HEK293 (cell line): ENCODE data around the gene CCIN.
"Not testable (repeated sequence)": the region's sequence is repeated elsewhere in the genome, so short reads cannot be mapped to it uniquely, and the experiment has no call there.

ENCODE experiments used
- CTCF ChIA-PET: fragments of 350-600 bp; formaldehyde crosslinking; extraction: SDS; loops from one replicate; lab custom pipeline; 2021; ENCODE audit warnings: antibody characterized with exemption; lab: Yijun Ruan, JAX
- POLR2A ChIA-PET: fragments of 300-600 bp; formaldehyde crosslinking; extraction: SDS; loops from one replicate; lab custom pipeline; 2020; ENCODE audit warnings: antibody characterized with exemption, inconsistent platforms; lab: Yijun Ruan, JAX
- H3K27ac ChIP-seq: fragments of 200-500 bp; sonication (Bioruptor generic); 2 replicates; pipeline ENCODE4 v1.5.1; 2014; ENCODE audit warnings: low read depth, low read length, control low read depth, inconsistent platforms; ENCODE audit errors: extremely low read depth
- H3K36me3 ChIP-seq, 2 experiments: fragments of 200-500 bp in 1 of 2; sonication (Bioruptor generic) in 1 of 2; 1 replicate in 1 of 2; 2 replicates in 1 of 2; pipeline ENCODE4 v1.5.1; 2014 to 2017; ENCODE audit warnings: inconsistent platforms in 2 of 2, low read length in 2 of 2; ENCODE audit not compliant: control insufficient read depth in 2 of 2, insufficient read depth in 1 of 2
- H3K4me1 ChIP-seq: fragments of 200-500 bp; sonication (Bioruptor generic); 2 replicates; pipeline ENCODE4 v1.5.1; 2014; ENCODE audit warnings: mild to moderate bottlenecking, low read length, inconsistent platforms; ENCODE audit not compliant: control insufficient read depth, insufficient read depth
- H3K4me3 ChIP-seq: 2 replicates; pipeline ENCODE4 v1.5.1; 2011; ENCODE audit warnings: low read depth, mild to moderate bottlenecking, control low read depth, low read length, moderate library complexity
- H3K9me3 ChIP-seq: fragments of 200-500 bp; sonication (Bioruptor generic); 2 replicates; pipeline ENCODE4 v1.5.1; 2014; ENCODE audit warnings: low read depth, low read length, inconsistent platforms; ENCODE audit not compliant: control insufficient read depth, insufficient read depth
- GLI4 ChIP-seq: fragments of 450-650 bp; formaldehyde crosslinking; IDR thresholded peaks from 2 replicates; pipeline ENCODE4 v1.5.1; 2016; ENCODE audit warnings: missing biosample characterization, missing genetic modification characterization
- GLIS1 ChIP-seq: fragments of 450-650 bp; formaldehyde crosslinking; IDR thresholded peaks from 2 replicates; pipeline ENCODE4 v1.5.1; 2016; ENCODE audit warnings: missing biosample characterization, missing genetic modification characterization
- IKZF3 ChIP-seq: fragments of 450-650 bp; IDR thresholded peaks from 2 replicates; pipeline ENCODE4 v1.5.0; 2018; ENCODE audit warnings: missing biosample characterization, mild to moderate bottlenecking, missing genetic modification characterization, moderate library complexity
- SP3 ChIP-seq: fragments of 450-650 bp; formaldehyde crosslinking; IDR thresholded peaks from 2 replicates; pipeline ENCODE4 v1.5.1; 2016; ENCODE audit warnings: missing biosample characterization, missing genetic modification characterization
- ZNF324 ChIP-seq: fragments of 450-650 bp; formaldehyde crosslinking; IDR thresholded peaks from 2 replicates; pipeline ENCODE4 v1.5.1; 2016; ENCODE audit warnings: missing biosample characterization, missing genetic modification characterization
- ZNF335 ChIP-seq: fragments of 450-650 bp; formaldehyde crosslinking; conservative IDR thresholded peaks from 2 replicates; pipeline ENCODE4 v1.5.1; 2016; ENCODE audit warnings: missing biosample characterization, missing genetic modification characterization
- ZNF366 ChIP-seq: fragments of 450-650 bp; formaldehyde crosslinking; conservative IDR thresholded peaks from 2 replicates; pipeline ENCODE4 v1.5.1; 2016; ENCODE audit warnings: missing biosample characterization, missing genetic modification characterization
- ZNF404 ChIP-seq: fragments of 450-650 bp; formaldehyde crosslinking; IDR thresholded peaks from 2 replicates; pipeline ENCODE4 v1.5.1; 2017; ENCODE audit warnings: missing biosample characterization, missing genetic modification characterization
- ZNF585B ChIP-seq: fragments of 450-650 bp; formaldehyde crosslinking; IDR thresholded peaks from 2 replicates; pipeline ENCODE4 v1.5.1; 2016; ENCODE audit warnings: missing biosample characterization, missing genetic modification characterization
- TF ChIP-seq, protein P1 (sequence below): fragments of 450-650 bp; formaldehyde crosslinking; IDR thresholded peaks from 2 replicates; pipeline ENCODE4 v1.5.1; 2016; ENCODE audit warnings: missing biosample characterization, missing genetic modification characterization
- TF ChIP-seq, protein P2 (sequence below): fragments of 450-650 bp; formaldehyde crosslinking; IDR thresholded peaks from 2 replicates; pipeline ENCODE4 v1.5.1; 2016; ENCODE audit warnings: missing biosample characterization, missing genetic modification characterization, borderline replicate concordance
- TF ChIP-seq, protein P3 (sequence below): fragments of 450-650 bp; formaldehyde crosslinking; IDR thresholded peaks from 2 replicates; pipeline ENCODE4; 2016; ENCODE audit warnings: missing biosample characterization, missing genetic modification characterization
- TF ChIP-seq, protein P4 (sequence below): fragments of 450-650 bp; formaldehyde crosslinking; IDR thresholded peaks from 2 replicates; pipeline ENCODE4 v1.5.1; 2017; ENCODE audit warnings: missing biosample characterization, mild to moderate bottlenecking, missing genetic modification characterization, moderate library complexity
- TF ChIP-seq, protein P5 (sequence below): fragments of 450-650 bp; formaldehyde crosslinking; IDR thresholded peaks from 2 replicates; pipeline ENCODE4 v1.5.1; 2017; ENCODE audit warnings: missing biosample characterization, missing genetic modification characterization

The CCIN gene

DNA sequence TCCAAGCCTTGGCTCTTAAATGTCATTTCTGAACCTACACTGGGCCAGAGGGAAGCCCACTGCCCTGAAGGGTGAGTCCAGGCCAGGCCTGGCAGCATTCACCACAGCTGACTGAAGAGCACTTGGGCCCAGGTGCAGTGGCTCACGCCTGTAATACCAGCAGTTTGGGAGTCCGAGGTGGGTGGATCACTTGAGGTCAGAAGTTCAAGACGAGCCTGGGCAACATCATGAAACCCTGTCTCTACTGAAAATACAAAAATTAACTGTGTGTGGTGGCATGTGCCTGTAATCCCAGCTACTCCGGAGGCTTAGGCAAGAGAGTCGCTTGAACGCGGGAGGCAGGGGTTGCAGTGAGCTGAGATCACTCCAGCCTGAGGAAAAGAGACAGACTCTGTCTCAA, 5.1 kb downstream of the CCIN start (continued):
- TF ChIP-seq, protein P1, sequence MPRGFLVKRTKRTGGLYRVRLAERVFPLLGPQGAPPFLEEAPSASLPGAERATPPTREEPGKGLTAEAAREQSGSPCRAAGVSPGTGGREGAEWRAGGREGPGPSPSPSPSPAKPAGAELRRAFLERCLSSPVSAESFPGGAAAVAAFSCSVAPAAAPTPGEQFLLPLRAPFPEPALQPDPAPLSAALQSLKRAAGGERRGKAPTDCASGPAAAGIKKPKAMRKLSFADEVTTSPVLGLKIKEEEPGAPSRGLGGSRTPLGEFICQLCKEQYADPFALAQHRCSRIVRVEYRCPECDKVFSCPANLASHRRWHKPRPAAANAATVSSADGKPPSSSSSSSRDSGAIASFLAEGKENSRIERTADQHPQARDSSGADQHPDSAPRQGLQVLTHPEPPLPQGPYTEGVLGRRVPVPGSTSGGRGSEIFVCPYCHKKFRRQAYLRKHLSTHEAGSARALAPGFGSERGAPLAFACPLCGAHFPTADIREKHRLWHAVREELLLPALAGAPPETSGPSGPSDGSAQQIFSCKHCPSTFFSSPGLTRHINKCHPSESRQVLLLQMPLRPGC (tag by site-specific recombination): no peak
- TF ChIP-seq, protein P2, sequence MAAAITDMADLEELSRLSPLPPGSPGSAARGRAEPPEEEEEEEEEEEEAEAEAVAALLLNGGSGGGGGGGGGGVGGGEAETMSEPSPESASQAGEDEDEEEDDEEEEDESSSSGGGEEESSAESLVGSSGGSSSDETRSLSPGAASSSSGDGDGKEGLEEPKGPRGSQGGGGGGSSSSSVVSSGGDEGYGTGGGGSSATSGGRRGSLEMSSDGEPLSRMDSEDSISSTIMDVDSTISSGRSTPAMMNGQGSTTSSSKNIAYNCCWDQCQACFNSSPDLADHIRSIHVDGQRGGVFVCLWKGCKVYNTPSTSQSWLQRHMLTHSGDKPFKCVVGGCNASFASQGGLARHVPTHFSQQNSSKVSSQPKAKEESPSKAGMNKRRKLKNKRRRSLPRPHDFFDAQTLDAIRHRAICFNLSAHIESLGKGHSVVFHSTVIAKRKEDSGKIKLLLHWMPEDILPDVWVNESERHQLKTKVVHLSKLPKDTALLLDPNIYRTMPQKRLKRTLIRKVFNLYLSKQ (tag by site-specific recombination): no peak
- TF ChIP-seq ZNF585B (tag by site-specific recombination): no peak
- no peak for TF ChIP-seq ZNF366 (tag by site-specific recombination)
- TF ChIP-seq, all 188 proteins: peak for 0

DNA sequence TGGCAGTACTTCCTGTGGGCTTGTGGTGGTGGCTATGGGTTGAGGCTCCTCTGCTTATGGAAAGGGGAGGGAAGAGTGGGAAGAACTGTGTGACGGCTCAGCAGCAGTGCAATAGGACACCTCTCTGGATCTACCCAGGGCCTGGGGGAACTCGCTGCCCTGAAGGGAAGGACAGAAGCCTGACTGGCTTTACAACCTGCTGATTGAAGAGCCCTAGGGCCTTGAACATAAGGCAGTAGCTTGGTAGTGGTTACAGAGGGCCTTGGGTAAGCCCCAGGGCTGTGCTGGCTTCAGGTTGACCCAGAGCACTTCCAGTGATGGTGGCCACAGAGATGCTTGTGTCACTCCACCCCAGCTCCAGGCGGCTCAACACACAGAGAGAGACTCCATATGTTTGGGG, 5.5 kb downstream of the CCIN start:
- Histone ChIP-seq H3K4me1 (no peaks in the 10 kb centered on the region), H3K4me3 (no peak overlapping the region), H3K9me3 (no peaks in the 10 kb centered on the region)
- CTCF ChIA-PET: interaction anchor here (2.2 to 4.6 kb wide), 2 partner anchors 8 to 72 kb away, joined by 8 to 31 read pairs; no protein-coding TSS in a partner anchor
- no peak for TF ChIP-seq ZNF404 (tag by site-specific recombination)
- TF ChIP-seq, protein P3, sequence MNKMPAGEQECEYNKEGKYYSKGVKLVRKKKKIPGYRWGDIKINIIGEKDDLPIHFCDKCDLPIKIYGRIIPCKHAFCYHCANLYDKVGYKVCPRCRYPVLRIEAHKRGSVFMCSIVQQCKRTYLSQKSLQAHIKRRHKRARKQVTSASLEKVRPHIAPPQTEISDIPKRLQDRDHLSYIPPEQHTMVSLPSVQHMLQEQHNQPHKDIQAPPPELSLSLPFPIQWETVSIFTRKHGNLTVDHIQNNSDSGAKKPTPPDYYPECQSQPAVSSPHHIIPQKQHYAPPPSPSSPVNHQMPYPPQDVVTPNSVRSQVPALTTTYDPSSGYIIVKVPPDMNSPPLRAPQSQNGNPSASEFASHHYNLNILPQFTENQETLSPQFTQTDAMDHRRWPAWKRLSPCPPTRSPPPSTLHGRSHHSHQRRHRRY (tag by site-specific recombination): no peak
- TF ChIP-seq, all 188 proteins: peak for 0
- no peaks in the 10 kb centered on the region for H3K36me3 ChIP-seq
- POLR2A ChIA-PET: interaction anchor here (0.7 to 2.4 kb wide), 2 partner anchors 15 to 139 kb away, joined by 3 to 12 read pairs; partner anchors contain the start of gene CLTA
- H3K27ac ChIP-seq: no peak overlapping the region

DNA sequence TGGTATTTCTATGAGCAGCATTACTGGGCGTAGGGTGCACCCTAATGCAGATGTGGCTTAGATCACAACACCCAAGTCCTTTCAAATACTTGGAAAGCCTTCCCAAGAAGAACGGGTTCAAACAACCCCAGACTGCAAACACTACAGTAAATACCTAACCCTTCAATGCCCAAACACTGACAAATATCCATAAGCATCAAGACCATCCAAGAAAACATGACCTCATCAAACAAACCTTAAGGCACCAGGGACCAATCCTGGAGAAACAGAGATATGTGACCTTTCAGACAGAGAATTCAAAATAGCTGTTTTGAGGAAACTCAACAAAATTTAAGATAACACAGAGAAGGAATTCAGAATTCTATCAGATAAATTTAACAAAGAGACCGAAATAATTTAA, 6.0 kb downstream of the CCIN start:
- H3K27ac ChIP-seq, H3K36me3 ChIP-seq, H3K9me3 ChIP-seq, H3K4me1 ChIP-seq, H3K4me3 ChIP-seq: not testable (repeated sequence)
- ChIA-PET CTCF (interaction anchor here (2.2 to 4.6 kb wide), 2 partner anchors 8 to 73 kb away, joined by 8 to 31 read pairs; no protein-coding TSS in a partner anchor), POLR2A (interaction anchor here (0.7 to 2.4 kb wide), 2 partner anchors 15 to 139 kb away, joined by 3 to 12 read pairs; partner anchors contain the start of gene CLTA)

DNA sequence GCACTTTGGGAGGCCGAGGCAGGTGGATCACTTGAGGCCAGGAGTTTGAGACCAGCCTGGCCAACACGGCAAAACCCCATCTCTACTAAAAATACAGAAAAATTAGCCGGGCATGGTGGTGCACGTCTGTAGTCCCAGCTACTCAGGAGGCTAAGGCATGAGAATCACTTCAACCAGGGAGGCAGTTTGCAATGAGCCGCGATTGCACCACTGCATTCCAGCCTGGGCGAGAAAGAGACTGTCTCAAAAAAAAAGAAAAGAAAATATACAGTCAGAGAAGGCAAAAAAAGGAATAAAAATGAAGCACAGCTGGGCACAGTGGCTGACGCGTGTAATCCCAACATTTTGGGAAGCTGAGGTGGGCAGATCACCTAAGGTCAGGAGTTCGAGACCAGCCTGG, 7.3 kb downstream of the CCIN start:
- H3K27ac ChIP-seq, POLR2A ChIA-PET, H3K4me1 ChIP-seq, H3K36me3 ChIP-seq, H3K9me3 ChIP-seq, H3K4me3 ChIP-seq: not testable (repeated sequence)
- CTCF ChIA-PET: interaction anchor here (0.9 to 4.6 kb wide), 3 partner anchors 10 to 14 kb away, joined by 3 to 31 read pairs (median 3); partner anchors contain the start of gene CLTA

DNA sequence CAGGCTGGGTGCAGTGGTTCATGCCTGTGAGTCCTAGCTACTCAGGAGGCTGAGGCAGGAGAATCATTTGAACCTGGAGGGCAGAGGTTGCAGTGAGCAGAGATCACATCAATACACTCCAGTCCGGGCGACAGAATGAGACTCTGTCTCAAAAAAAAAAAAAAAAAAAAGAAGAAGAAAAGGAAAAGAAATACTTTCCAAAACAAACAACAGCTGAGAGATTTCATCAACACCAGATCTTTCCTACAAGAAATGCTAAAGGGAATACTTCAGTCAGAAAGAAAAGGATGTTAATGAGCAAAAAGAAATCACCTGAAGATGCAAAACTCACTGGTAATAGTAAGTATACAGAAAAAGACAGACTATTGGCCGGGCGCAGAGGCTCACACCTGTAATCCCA, 8.4 kb downstream of the CCIN start:
- POLR2A ChIA-PET: interaction anchor here (0.6 to 1.3 kb wide), 3 partner anchors 10 to 82 kb away, joined by 3 to 5 read pairs (median 3); partner anchors contain the start of gene CLTA
- H3K4me3 ChIP-seq: no peak overlapping the region
- H3K27ac ChIP-seq: no peak overlapping the region
- H3K9me3 ChIP-seq: no peaks in the 10 kb centered on the region
- CTCF ChIA-PET: interaction anchor here (0.6 to 4.6 kb wide), 3 partner anchors 11 to 73 kb away, joined by 3 to 31 read pairs (median 5); no protein-coding TSS in a partner anchor
- no peaks in the 10 kb centered on the region for H3K4me1 ChIP-seq
- H3K36me3 ChIP-seq: no peaks in the 10 kb centered on the region
- TF ChIP-seq GLI4 (tag by site-specific recombination) (no peak), ZNF335 (tag by site-specific recombination) (no peak), GLIS1 (tag by site-specific recombination) (no peak), ZNF324 (tag by site-specific recombination) (no peak), IKZF3 (tag by site-specific recombination) (no peak), SP3 (tag by site-specific recombination) (no peak)
- TF ChIP-seq, protein P4, sequence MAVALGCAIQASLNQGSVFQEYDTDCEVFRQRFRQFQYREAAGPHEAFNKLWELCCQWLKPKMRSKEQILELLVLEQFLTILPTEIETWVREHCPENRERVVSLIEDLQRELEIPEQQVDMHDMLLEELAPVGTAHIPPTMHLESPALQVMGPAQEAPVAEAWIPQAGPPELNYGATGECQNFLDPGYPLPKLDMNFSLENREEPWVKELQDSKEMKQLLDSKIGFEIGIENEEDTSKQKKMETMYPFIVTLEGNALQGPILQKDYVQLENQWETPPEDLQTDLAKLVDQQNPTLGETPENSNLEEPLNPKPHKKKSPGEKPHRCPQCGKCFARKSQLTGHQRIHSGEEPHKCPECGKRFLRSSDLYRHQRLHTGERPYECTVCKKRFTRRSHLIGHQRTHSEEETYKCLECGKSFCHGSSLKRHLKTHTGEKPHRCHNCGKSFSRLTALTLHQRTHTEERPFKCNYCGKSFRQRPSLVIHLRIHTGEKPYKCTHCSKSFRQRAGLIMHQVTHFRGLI: no peak
- TF ChIP-seq, protein P5, sequence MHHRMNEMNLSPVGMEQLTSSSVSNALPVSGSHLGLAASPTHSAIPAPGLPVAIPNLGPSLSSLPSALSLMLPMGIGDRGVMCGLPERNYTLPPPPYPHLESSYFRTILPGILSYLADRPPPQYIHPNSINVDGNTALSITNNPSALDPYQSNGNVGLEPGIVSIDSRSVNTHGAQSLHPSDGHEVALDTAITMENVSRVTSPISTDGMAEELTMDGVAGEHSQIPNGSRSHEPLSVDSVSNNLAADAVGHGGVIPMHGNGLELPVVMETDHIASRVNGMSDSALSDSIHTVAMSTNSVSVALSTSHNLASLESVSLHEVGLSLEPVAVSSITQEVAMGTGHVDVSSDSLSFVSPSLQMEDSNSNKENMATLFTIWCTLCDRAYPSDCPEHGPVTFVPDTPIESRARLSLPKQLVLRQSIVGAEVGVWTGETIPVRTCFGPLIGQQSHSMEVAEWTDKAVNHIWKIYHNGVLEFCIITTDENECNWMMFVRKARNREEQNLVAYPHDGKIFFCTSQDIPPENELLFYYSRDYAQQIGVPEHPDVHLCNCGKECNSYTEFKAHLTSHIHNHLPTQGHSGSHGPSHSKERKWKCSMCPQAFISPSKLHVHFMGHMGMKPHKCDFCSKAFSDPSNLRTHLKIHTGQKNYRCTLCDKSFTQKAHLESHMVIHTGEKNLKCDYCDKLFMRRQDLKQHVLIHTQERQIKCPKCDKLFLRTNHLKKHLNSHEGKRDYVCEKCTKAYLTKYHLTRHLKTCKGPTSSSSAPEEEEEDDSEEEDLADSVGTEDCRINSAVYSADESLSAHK (tag by site-specific recombination): no peak
